HG03575 (cell line): ENCODE data around the gene PHF14.

Source experiments
- ATAC-seq: cut with Tn5 transposase; IDR thresholded peaks from one replicate; pipeline ENCODE4 v1.9.1; 2021; ENCODE audit not compliant: unreplicated experiment, insufficient number of reproducible peaks, low FRiP score; ENCODE audit errors: extremely low read depth

The PHF14 gene

DNA sequence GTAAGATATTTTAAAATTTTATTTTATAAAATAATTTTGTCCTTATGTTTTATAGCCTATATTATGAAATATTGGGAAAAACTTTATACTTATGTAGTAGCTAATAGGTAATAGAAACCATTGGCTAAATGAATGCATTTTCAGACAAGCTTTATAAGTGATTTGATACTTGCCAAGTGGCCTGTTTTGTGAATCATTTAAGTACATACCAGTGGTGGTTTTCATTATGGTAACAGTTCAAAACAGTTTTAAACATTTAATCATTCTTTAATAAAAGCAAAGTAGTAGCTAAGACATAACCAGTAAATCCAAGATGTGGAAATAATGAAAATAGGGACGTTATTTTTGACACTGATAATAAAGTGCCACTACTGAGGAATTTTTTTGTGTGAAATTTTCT lies 182.2 kb downstream of the PHF14 start:
- no peak for ATAC-seq

DNA sequence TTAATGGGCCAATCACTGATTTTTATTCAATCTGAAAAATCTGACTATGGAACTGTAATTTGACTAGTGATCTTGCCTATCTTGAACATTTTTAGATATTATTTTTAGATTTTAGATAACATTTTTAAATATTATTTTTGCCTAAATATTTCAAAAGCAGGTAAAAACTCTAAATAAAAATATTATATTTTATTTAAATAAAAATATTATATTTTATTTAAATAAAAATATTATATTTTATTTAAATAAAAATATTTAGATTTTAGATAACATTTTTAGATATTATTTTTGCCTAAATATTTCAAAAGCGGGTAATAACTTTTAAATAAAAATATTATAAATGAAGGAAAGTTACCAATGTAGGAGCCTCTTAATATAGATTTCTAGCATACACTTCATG lies 187.8 kb downstream of the PHF14 start:
- ATAC-seq, result no peak

DNA sequence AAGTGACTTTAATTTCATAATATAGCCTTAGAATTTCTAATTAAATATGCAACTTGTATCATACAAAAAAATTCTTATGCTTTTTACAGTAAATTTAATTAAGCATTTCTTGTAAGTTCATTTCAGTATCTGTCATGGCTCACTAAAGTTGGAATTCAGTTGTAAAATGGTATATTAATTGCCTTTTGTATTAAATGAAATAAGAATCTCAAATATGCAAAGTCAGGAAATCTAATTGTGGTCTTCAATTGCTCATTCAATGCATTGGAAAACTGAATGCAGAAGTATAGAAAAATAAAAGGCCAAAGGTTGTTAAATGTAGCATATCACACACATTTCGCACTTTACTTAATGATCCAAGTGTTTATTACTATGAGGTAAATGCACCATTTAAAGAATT lies 189.5 kb downstream of the PHF14 start:
- no peak for ATAC-seq

DNA sequence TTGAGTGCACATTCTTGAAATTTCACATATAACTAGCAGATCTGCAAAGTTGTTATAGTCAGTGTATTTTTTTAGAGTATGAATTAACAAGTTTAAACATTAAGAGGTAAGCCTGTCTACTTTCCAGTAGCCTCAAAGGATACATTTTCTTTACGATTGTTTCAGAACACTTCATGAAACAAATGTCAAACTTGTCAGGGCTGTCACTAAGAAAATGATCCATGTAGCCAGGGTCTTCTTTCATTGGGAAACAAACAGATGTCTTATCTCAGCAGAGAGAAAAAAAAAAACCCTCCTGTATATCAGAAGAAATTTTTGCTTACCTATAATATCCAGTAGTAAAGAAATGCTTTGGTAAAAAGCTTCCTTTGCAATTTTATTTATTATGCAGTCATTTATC lies 192.4 kb downstream of the PHF14 start:
- ATAC-seq, result no peak

DNA sequence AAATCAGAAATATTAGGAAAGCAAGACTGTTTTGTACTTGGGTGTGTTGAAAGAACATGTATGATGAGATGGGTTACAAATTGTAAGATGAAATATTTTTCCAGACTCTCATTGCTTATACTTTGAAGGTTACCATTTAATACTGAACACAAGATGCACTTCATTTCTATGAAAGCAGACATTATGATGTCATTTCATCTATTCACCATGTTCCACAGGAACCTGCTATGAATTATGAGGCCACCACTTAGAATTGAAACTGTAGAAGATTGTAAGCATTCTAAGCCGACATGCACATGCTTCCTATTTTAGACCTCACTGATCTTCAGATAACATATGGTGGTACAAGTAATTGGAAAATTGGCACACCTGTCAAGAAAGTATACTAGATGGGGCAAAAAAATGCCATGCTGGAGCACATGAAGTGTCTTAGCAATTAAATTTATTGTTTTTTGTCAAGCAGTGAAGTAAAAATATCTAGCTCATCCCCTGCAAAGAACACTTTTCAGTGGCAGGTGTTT lies 195.0 kb downstream of the PHF14 start:
- no peak for ATAC-seq

DNA sequence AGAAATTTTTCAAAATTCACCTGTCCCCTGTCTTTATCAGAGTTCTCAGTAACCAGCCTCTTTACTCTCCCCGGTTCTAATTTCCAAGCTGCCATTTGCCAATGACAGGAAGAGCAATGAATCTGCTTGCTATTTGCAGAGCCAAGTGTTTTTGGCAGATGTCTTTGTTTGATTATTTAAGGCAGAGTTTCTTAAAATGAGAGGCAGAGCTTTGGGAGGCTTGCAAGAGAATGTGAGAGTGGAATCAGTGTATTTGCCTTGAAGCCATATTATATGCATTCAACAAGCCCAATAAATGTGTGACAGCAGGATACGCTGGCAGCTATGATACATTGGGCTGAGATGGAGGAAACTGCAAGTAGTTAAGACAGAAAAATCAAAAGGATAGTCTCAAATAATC lies 196.5 kb downstream of the PHF14 start:
- ATAC-seq, result no peak

DNA sequence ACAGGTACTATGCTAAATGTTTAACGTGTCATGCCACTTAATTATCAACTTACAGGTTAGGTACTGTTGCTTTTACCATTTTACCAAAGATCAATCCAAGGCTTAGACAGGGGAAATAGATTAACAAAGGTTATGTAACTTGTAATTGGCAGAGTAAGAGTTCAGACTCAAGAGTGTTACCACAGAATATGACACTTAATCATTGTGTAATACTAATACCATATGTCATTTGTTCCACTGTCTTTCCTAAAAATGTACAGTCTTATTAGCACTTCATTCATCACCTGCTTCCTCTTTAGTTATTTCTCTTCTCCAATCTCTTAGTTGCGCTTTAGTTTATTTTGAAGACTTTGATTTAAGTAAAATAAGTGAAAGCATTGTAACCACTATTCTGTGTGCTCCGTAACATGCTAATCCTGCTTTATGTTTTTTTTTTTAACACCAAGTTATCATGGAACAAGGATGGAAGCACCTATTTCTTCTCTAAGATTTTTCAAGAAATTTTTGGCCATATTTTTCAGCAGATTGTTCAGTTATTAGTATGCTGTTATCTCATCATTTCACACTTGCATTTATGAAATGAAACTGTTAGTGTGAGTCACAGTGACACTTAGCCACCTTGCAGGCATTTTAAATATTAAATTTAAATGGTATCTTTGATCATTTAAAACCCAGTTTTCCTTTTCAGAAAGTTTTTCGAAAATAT lies 197.3 kb downstream of the PHF14 start:
- ATAC-seq, result no peak

DNA sequence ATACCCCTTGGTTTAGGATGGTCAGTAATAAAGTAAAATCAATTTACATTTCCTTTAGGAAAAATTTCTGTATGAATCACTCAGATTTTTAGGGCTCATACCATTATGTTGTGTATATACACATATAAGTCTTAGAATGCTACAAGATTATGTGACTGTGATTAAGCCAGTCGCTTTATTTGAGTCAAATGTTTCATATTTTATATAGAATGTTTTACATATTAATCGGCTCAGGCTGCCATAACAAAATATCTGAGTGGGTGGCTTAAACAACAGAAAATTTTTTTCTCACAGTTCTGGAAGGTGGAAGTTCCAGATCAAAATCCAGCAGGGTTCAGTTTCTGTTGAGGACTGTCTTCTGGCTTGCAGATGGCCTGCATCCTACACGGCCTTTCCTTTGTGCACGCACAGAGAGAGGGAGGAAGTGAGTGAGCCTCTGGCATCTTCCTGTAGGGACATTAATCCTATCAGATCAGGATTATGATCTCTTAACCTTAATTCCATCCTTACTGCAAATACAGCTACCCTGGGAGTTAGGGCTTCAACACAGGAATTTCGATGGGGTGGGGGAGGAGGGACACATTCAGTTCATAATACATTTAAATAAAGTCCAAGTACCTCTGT lies 198.0 kb downstream of the PHF14 start:
- ATAC-seq, result no peak

DNA sequence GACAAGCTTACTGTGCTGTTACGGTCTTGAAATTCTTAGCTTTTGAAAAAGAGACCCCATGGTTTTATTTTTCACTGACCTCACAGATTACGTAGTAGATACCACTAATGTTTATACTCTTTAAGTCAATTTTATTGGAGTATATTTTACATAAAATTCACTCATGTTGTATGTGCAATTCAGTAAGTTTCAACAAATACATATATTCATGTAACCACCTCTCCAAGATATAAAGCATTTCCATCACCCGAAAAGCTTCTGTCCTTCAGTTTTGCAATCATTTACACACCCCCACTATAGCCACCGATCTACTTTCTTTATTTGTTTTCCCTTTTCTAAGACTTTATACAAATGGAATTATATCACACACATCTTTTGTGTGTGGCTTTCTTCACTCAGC lies 199.2 kb downstream of the PHF14 start:
- ATAC-seq, result no peak

DNA sequence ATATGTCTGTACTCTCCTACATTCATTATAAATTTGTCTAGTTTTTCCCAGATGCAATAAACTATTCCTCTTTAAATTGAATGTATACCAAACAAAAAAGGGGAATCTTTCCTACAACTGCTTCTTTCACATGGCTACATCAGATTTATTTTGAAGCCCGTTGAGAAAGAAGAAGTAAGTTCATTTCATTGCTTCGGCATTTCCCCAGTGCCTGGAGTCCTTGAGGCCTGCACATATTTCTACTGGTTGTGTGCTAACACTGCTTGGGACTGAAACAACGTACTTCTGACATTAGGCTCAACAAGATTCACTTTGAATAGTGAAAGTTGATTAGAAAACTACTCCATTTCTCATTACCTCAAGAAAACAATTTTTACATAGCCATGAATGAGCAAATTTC lies 201.7 kb downstream of the PHF14 start:
- ATAC-seq, result no peak

DNA sequence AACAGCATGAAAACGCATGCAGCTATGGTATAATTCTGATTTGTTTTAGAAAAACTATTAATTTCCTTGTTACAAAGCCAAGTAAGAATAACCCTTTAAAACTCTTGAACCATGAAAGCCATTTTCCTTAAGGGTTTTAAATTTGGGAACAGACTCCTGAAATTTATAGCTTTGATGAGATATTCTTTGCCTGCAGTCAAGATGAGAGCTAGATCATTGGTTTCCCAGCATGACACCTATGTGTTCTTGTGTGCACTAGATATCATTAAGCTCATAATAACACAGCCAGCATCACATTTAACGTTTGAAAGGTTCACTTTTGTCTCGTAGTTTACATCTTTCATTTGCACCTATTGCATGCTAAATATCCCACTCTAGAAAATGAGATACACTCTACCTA lies 202.2 kb downstream of the PHF14 start:
- ATAC-seq, result no peak

DNA sequence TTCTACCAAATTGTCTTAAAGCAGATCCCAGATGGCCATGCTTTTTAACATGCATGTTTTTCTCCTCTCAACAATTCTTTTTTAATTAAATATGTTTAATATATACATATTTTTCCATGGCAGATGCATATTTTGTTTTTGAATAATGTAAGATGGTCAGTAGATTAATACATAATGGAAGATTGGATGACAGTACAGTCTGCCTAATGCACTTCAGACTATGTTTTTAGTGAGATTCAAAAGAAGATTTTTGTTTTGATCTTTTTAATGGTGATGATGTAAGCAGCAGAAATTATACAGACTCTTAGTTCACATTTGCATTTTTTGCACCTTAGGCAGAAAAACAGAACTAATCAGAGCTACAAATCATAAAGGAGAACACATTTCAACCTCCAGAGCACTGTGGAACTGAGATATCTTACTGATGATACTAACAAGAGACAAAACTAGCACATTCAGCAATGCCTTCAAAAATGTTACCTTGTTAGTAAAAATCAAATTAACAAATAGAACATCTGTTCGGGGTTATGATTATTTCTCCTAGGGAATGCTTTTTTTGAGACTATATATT lies 203.4 kb downstream of the PHF14 start:
- ATAC-seq, result no peak

DNA sequence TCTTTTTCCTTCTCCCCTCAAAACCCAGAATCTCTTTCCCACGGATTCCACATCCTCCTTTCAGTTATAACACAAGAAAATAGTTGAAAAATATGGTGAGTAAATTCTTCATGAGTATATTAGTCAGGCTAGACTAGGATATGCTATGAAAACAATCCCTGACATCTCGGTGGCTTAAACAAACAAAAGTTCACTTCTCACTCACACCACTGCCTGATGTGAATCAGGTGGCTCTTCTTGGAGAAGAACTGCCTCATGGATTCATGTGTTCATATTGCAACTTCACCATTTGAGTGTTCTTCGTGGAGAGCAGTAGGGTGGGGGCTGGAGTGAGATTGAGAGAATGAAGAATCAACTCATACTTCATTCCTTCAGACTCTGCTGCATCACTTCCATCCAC lies 204.1 kb downstream of the PHF14 start:
- no peak for ATAC-seq

DNA sequence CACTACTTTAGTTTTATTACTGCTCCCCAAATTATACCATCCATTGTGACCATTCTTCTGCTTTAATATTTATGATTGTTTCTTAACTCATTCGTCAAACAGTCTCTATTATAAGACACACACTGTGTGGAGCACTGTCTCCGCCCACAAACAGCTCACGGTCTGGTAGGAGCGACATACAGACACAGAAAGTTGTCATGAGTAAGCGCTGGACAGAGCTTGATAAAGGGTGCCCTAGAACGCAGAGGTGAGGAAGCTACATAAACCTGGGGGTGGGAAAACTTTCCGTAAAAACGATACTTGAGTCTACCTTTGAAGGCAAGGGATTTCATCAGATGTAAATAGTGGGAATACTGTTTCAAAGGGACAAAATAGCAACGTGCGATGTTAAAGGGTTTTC lies 207.9 kb downstream of the PHF14 start:
- no peak for ATAC-seq

DNA sequence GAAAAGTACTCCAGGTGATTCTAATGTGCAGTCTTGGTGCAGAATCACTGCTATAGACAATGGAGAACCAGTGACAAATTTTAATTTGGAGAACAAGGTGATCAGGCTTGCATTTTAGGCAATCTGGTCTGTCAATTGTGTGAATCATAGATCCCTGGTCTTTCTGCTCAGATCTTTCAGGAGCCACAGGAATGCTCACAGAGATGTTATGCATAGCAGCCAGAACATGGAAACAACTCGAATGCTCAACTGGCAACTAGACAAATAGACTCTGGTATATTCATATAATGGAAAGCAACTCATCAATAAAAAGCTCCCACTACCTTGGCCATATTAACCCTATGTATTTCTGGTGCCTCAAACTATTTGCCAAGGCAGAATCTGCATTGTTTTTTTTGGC lies 209.1 kb downstream of the PHF14 start:
- ATAC-seq, result no peak

DNA sequence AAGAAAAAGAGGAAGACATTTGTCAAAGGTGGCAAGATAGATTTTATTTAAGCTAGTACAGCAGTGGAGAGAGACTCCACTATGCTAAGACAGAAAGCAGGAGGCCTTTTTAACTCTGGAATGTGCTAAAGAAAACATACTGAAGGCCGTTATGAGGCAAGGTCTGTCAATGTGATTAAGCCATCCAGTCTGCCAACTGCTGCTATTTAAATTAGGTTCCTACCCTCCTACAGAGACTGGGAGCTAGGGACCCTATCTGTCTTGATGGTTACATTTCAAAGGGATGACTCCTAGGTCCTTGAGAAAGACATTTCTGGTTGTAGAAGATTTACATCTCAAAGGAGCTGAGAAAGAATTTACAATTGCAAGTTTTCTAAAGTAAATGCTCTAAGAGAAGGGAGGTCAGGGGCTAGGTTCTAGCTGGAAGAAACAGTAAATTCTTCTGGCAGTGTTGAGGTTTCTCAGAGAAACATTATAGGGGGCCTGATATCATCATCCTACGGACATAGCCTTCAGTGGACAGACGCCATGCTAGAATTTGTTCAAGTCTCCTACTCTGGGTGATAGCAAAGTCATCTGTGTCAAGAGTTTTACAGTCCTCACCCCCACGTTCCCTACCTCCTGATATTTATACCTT lies 211.6 kb downstream of the PHF14 start:
- no peak for ATAC-seq

DNA sequence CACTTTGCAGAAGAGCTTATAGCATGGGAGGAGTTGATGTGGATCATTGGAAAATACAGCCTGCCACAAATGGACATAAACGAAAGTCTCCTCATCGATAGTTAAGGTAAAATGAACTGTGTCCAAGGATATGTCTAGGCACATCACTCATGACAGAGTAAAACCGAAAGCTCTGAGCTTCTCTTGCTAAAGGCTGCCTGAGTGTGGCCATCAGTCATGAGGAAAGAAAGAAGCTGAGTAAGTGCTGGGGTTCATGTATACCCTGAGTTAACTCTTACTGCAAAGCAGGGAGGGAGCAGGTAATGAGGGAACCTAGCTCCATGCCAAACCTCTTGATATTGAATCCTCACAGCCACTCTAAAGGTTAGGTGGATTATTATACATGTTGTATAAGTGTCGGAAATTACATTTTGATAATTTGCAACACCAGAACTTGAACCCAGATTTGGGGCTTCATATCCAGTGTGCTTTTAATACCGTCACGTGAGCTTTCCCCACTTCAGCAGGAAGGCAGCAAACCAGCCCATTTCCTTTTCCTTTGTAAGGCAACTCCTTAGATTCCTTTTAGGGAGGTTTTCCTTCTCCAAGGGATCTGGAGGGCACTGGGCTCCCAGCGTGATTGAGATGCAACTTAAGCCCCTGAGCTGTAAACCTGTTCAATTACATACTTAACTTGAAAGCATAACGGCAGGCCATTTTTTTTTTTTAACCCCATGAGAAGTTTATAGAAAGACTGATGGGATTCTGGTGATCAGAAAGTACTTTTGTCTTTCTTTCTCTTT lies 215.0 kb downstream of the PHF14 start:
- no peak for ATAC-seq

DNA sequence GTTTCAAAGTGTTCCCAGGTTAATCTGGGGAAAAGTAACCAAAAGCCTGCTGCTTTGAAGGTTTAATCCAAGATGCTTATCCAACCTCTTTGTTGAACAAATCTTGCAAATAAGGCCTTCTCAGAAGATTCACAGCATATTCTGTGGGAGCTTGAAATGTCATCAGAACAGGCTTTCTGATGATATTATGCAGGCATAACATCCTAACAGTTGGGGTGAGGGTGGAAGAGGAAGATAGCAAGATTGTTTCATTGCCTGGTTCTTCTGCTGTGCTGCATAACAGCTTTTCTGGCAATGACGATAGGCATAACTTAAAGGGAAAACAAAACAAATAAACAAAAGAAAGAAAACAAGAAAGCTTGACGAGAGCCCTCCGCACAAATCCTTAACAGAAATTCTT lies 217.4 kb downstream of the PHF14 start:
- ATAC-seq, result no peak

DNA sequence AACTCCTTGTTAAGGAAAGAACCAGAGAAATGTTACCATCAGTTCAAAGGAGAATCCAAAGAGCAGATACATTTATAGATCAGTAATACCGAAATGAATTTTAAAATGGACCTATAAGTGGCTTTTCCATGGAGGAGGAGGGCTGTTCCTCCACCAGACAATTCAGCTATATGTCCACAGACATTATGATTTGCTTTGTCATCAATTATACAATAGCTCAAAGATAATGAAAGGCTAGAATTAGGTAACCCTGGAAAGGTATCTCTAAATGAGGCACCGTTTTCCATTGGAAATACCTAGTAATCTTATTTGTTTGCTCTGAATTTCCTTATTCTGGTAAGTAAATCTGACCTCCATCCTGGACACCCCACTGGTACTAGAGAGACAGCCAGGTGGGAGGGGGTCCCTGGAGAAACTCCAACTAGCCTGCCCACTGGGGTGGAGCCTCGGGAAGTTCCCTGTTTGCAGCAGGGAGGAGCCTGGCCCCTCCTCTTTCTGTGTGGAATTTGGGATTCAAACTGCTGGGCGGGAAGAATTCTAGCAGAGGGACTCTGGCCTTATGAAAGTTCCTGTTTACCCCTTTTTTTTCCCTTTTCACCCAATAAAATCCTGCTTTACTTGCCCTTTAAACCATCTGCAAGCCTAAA lies 218.0 kb downstream of the PHF14 start:
- ATAC-seq, result no peak
